GM21786 (cell line): Measurements from ENCODE around the gene KXD1.
A peak's percentile ranks its signal among the peaks of the same experiment; 100 is the strongest.
"Not testable (repeated sequence)": the region's sequence is repeated elsewhere in the genome, so short reads cannot be mapped to it uniquely, and the experiment has no call there.

Source experiments
- ATAC-seq: cut with Tn5 transposase; IDR thresholded peaks from one replicate; pipeline ENCODE4 v1.9.1; 2021; ENCODE audit not compliant: unreplicated experiment

KXD1 gene, protein sequence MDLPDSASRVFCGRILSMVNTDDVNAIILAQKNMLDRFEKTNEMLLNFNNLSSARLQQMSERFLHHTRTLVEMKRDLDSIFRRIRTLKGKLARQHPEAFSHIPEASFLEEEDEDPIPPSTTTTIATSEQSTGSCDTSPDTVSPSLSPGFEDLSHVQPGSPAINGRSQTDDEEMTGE

DNA sequence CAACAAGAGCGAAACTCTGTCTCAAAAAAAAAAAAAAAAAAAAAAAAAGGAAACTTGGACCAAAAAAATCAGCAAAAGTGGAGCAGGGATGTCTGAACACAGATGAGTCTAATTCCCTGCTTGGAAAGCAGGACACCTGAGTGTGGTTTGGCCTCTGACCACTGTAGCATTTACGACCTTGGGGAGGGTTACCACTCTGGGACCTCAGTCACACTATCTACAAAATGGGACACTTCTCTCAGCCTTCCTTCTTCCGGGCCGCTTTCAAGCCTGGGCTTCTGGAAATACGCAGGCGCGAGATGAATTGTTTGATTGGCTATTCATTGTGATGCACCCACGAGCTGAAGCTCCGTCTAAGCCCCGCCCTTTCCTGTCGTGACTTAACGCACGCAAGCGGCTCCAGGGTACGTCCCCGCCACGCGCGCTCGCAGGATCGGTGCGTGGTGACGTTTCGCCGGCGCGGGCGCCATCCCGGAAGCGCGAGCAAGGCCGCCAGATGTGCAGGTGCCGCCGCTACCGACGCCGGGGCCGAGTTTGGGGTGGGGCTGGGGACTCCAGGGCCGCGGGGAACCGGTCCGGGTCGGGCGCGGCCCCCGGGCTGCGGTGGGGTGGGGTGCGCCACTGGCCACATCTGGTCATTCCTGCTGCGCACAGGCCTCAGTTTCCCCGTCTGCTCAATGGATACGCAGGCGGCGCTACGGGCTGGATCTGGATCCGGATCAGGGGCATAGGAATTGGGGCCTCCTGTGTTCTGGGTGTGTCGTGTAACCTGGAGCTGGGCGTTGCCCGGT is at the start of gene KXD1:
Gene KXD1 (plus strand): TSS at position 460 of the 791 bp plus-strand sequence. CDS start 4,187 bp downstream, outside the sequence.
- peak; percentile 88 for ATAC-seq

DNA sequence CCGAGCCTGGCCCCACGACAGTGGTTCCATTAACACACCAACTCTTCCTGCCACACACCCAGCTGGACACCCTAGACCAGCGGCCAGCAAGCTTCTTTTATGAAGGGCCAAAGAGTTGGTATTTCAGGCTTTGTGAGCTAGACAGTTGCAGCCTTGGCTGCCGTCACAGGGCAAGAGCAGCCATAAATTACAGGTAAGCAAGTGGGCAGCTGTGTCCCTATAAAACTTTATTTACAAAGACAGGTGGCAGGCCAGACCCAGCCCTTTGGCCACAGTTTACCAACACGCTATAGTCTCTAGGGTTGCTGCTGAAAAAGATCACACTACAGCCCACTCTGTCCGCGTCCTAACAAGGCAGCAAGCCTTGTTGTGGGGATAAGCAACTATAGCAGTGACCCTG is 49.1 kb upstream of the KXD1 start:
- ATAC-seq, result no peak

DNA sequence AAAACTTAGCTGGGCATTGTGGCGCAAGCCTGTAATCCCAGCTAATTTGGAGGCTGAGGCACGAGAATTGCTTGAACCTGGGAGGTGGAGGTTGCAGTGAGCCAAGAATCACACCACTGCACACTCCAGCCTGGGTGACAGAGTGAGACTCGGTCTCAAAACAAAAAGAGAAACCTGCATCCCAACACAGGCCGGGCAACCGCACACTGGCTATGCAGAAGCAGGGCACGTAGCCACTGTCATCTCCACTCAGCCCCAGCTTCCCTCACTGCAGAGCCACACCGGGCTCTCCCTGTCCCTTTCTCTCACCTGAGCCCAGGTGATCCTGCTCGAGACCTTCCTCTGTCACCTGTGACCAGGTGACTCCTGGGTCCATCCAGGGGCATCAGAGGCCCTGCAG is 47.5 kb upstream of the KXD1 start:
- ATAC-seq, result no peak

DNA sequence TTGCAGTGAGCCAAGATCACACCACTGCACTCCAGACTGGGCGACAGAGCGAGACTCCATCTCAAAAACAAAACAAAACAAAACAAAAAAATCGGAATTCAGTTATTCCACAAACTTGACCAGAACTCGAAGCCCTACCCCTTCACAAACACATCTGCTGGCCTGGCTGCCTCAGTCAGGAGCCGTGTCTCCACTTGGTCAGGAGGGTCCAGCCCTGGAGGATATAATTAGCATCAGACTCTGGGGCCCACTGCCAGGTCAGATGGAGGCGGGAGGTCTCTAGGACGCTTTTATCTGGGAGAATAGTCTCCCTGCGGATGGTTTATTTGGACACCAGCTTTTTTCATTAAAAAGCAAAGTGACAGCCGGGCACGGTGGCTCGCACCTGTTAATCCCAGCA is 43.8 kb upstream of the KXD1 start:
- no peak for ATAC-seq

DNA sequence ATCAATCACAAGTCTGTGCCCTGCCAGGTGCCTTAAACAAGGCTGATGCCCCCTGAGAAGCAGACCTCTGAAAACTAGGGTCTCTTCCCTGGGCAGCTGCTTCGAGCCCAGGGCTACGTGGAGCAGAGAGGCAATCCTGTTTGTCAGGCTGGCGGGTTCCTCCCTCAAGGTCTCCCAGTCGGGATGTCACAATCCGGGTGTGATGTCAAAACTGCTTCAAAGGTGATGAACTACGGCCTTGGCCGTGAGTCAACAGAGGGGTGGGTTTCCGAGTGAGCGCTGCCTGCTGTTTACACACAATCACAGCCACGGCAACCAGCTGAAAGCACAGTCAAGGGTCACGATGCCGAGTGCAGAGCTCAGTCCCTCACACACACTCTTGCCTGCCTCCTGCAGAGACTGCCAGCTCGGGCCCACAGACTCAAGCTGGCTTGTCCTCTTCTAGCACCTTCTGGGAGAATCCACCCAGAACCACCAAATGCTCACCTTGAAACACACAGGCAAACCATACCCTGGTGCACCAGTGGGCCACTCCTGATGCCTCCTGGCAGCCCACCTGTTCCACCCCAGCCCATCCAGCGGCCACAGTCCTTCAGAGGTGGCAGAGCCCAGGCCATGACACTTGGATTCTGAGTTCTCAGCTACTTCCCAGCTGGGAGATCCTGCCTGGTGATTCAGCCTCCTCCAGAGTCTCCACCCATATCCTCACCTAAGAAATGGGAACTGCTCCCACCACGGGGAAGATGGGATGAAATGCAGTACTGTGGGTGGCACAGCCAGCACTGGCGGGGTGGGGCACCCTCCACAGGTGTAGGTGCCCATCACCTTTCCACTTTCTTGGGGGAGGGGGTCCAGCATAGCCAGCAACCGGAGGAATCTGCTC is 42.6 kb upstream of the KXD1 start:
- ATAC-seq, result no peak

DNA sequence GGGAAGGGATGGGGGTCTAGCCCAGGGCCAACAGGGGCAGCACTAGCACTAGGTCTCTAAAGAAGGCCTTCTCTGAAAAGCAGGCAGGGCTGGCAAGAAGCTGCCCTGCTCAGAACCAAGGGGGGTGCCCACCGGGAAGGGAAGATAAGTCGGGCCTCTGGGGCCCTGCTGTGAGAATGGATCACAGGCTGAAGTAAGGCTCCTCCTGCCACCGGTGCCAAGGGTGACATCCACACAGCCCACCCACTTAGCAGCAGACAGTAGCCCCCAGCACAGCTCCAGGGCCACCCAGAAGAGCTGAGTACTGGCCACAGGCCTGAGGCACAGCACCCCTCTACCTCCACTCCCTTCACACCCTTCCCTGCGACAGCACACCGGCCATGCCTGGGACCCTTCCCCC is 41.7 kb upstream of the KXD1 start:
- ATAC-seq, result no peak

DNA sequence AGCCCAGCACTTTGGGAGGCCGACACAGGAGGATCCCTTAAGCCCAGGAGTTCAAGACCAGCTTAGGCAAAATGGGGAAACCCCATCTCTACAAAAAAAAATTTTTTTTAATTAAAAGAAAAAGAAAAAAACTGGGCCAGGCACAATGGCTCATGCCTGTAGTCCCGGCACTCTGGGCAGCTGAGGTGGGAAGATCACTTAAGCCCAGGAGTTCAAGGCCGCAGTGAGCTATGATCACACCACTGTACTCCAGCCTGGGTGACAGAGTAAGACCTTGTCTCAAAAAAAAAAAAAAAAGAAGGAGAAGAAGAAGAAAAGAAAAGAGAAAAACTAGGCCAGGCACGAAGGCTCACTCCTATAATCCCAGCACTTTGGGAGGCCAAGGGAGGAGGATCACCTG is 40.1 kb upstream of the KXD1 start:
- ATAC-seq, result no peak

DNA sequence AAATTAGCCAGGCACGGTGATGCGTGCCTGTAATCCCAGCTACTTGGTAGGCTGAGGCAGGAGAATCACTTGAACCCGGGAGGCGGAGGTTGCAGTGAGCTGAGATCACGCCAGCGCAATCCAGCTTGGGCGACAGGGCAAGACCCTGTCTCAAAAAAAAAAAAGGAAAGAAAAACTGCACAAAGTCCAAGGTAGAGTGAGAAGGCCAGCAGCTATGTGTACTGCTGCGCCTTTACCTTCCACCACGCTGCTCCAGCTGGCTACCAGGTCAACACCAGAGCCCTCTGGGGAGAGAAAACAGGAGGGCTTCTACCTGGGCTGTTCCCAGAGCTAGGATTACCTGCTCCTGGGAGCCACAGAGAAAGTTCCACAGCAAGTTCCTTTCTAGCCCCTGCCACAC is 39.0 kb upstream of the KXD1 start:
- no peak for ATAC-seq

DNA sequence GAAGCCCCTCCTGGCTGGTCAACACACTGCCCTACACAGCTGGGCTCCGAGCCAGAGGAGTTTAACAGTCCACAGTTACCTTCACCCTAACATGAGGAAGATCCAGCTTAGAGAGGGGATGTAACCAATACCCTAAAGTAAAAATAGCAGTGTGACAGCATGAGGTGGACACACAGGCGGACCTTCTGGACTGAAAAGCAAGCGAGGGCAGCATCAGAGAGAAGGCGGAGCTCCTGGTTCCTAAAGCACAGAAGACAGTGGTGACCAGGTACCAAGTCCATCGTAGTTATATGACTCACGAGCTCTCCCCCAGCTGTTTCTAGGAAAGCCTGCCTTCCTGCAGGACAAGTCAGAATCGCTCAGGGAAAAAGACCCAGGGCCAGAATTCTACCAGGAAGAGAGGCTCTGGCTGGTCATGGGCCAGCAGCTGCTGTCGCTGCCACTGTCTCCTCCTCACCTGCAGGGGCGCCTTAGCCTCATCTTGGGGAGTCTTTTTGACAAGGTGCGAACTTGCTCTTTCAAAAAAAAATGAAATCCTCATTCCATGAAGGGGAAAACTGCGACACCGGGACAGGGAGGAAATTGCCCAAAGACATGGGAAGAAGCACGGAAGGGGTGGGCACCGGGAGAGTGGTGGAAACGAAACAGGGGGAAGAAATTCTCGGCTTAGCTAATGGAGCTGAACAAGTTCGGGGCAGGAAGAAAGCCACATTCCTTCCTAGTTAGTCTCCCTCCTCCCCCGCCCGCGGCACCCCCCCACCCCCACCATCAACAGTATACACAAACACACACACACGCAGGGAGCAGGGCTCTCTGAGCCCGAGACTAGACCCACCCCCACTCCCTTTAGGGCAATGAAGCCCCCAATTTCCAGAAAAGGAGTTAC is 37.5 kb upstream of the KXD1 start:
- ATAC-seq, result no peak

DNA sequence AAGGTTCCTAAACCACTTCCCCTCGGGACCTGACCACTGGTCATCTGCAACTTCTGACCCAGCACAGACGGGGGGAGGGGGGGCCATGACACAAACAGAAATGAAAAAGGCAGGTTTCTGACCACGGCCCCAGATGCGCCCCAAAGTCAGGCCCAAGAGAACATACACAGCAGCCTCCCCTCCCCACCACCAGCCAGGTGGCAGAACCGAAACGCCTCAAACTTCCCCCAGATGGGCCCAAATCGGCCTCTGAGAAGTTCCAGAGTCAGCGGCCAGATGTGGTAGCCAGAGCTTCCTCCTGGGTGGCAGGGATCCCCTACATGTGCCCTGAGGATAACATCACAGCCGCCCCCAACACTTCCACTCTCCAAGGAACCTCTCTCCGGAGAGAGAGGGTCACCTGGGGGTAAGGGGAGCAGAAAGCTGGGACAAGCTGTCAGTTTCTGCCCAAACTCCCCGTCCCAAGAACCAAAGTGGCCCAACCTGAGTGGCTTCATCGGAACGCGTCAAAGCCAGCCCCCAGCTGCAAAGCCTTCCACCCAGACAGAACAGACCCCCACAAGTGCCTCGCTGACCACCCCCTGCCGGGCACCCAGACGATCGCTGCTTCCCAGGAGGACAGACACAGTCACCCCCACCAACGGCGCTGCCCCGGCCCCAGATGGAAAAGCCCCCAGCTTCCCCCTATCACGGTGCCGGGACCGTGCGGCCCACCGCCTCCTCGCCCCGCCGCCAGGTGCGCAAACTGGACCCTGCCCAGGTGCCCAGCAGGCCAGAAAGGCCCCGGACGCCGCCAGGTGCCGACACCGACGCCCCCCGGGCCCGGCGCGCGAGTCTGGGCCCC is 36.6 kb upstream of the KXD1 start:
- ATAC-seq, result no peak

DNA sequence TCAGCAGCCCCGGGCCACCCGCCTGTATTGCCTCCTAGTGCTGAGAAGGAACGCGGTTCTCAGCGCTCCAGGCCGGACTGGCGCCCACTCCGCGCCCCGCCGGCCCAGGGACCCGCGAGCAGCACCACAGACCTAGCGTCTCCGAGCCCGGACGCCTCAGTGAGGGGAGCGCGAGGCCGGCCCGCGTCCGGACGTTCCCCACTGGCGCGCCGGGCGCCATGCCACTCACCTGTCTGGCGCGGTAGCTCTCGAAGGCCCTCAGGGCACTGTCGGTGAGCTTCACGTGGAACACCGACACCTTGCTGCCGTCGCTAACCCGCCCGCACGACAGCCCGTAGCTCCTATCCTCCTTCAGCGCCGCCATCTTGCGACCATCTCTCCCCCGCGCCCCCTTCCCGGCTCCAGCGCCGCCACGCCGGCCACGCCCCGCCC is 36.0 kb upstream of the KXD1 start, which contains the start of gene ELL:
Gene ELL (minus strand): TSS at position 379 of the 432 bp plus-strand sequence. CDS start 15 bp downstream, at position 364.
- ATAC-seq, result no peak

DNA sequence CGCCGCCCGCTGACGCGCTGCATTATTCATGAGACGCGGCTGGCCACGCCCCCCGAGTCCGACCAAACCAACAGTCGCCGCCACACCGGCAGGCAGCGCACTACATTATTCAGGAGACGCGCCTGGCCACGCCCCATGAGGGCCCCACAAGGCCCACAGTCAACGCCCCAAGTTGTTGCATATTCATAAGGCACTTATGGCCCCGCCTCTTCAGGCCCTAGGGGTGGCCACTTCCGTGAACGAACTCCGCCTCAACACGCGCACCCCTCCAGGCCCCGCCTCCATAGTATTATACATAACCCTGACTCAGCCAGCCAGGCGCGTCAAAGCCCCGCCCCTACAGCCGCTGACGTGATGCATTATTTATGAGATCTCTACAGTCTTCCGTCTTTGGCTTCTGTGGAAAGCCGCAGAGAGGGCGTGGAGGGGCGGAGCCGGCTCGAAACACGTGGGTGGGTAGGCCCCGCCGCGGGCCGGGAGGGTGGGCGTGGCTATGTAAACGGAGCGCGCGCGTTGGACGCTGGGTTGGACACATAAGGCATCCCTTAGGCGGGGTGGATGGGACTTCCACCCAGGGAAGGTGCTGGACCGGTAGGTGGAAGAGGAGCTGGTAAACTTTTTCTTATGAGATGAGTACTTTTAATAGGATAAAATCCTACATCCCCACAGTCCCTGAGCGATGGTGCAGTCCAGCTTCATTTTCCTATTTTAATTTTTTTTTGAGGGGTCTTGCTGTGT is 35.4 kb upstream of the KXD1 start:
- ATAC-seq, result peak; percentile 86

DNA sequence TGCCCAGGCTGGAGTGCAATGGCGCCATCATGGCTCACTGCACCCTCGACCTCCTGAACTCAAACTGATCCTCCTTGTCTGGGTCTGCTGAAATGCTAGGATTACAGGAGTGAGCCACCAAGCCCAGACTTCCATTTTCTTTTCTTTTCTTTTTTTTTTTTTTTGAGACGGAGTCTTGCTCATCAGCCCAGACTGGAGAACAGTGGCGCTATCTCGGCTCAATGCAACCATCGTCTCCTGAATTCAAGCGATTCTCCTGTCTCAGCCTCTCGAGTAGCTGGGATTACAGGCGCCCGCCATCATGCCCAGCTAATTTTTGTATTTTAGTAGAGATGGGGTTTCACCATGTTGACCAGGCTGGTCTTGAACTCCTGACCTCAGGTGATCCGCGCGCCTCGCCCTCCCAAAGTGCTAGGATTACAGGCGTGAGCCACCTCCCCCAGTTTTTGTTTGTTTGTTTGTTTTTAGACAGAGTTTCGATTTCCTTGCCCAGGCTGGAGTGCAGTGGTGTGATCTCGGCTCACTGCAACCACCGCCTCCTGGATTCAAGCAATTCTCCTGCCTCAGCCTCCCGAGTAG is 34.7 kb upstream of the KXD1 start:
- not testable (repeated sequence) for ATAC-seq

DNA sequence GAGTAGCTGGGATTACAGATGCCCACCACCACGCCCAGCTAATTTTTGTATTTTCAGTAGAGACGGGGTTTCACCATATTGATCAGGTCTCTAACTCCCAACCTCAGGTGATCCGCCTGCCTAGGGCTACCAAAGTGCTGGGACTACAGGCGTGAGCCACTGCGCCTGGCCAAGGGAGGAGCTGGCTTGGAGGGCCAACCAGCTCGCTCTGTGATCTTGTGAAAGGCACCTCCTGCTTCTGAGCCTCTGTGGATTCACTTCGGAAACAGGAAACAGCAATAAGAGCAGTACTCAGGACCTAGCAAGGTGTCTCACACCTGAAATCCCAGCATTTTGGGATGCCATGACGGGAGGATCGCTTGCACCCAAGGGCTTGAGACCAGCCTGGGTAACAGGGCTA is 33.8 kb upstream of the KXD1 start:
- no peak for ATAC-seq

DNA sequence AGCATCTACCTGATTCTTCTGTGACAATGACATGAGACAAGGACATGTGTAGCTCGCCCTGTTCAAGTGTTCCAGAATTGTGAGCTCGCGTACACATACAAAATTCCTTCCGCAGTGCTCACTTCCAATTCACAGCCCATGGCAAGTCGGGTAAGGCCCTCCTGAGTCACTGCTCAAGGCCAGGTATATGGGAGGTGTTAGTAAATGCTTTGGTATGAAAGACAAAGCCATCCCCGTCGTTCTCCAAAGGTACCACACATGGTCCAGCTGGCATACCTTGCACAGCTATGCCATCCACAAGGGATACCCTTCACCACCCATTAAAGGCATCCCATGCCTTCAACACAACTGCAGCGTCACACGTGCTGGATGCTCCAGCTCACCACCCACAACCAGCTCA is 31.4 kb upstream of the KXD1 start:
- ATAC-seq, result no peak

DNA sequence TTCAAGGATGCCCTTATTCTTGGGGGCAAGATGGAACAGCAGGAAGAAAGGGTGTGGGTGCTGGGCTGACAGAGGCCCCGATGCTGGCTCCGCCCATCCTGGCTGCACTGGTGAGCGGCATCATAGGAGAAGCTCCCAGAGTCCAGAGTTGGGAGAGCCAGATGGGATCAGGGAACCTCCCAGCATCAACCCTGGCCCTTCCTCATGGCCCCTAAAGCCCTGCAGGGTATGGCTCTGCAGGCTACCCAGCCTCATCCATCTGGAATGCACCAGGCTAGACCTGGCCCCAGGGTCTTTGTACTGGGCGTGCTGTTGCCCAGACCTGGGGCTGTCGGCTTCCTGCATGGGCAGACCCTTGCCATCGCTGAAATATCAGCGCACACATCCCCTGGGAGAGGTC is 27.9 kb upstream of the KXD1 start:
- ATAC-seq, result no peak

DNA sequence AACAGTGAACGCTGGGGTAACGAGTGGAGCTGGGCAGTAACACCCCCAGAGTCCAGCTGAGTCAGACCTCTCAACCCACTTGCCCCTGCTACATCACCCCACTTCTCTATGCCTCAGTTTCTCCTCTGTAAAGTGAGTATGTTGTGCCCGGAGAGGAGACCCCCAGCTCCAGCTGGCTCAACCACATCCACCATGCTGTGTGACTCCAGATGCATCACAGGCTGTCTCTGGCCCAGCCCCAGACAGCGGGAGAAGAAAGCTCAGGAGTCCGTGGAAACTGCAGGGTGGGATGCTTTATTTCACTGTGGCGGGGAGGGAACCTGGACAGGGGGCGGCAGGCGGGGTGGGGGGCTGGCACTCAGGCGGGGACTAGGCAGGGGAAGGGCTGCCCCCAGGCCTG is 26.2 kb upstream of the KXD1 start:
- ATAC-seq, result no peak

DNA sequence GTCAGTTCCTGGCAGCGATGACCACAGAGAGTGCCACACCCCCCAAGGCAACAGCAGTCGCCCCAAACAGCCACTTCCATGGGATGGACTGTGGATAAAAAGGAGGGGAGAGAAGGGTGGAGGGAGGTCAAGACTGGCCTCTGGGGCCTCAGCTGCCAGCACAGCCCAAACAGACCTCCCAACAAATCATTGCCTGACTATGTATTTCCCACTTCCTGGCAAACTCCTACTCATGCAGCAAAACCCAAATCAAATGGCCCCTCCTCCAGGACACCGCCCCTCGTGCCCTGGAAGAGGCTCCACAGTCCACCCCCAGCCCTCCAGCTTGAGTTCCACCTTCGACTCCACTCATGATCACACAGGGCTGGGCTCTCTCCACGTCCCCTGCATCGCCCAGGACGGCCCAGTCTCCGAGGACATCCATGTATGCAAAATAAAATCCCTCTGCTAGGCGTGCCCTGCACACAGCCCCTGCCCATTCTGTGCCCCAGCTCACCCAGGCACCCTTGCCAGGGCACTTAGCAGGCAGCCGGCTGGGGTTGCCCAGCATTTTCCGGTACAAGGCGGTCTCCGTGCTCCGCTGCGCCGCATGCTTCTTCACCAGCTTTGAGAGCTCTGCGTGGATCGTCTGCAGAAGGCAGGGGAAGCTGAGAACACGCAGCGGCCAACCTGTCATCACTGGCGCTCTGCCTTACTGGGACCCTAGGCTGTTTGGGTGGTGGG is 25.3 kb upstream of the KXD1 start:
- no peak for ATAC-seq
